Measurements from ENCODE around the gene ZMIZ1.

- TF ChIP-seq CTCF (IDR thresholded peaks at IDR 0.05 in 4 of 5, conservative IDR thresholded peaks at IDR 0.05 in 1 of 5), result no peak
- TF ChIP-seq POLR2A (IDR thresholded peaks at IDR 0.05), result no peak
Measured at GRCh38 chr10:79344502-79345195, 275.9 kb downstream of the ZMIZ1 start.

Data from gastrocnemius medialis (tissue), 4 donors.